ENCODE measurements around the gene RBPMS2.
"Not testable (repeated sequence)": the region's sequence is repeated elsewhere in the genome, so short reads cannot be mapped to it uniquely, and the experiment has no call there.

DNA sequence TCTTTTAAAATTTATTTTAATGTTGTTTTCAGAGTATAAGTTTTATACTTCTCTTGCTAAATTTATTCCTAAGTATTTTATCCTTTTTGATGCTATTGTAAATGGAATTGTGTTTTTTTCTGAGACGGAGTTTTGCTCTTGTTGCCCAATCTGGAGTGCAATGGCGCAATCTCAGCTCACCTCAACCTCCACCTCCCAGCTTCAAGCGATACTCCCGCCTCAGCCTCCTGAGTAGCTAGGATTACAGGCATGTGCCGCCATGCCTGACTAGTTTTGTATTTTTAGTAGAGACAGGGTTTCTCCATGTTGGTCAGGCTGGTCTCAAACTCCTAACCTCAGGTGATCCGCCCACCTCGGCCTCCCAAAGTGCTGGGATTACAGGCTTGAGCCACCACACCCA lies 19.9 kb upstream of the RBPMS2 start:
- TF ChIP-seq, protein P1, sequence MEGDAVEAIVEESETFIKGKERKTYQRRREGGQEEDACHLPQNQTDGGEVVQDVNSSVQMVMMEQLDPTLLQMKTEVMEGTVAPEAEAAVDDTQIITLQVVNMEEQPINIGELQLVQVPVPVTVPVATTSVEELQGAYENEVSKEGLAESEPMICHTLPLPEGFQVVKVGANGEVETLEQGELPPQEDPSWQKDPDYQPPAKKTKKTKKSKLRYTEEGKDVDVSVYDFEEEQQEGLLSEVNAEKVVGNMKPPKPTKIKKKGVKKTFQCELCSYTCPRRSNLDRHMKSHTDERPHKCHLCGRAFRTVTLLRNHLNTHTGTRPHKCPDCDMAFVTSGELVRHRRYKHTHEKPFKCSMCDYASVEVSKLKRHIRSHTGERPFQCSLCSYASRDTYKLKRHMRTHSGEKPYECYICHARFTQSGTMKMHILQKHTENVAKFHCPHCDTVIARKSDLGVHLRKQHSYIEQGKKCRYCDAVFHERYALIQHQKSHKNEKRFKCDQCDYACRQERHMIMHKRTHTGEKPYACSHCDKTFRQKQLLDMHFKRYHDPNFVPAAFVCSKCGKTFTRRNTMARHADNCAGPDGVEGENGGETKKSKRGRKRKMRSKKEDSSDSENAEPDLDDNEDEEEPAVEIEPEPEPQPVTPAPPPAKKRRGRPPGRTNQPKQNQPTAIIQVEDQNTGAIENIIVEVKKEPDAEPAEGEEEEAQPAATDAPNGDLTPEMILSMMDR (IDR thresholded peaks at IDR 0.05; ENCODE audit: extremely low read depth in 1 of 2, insufficient read depth in 1 of 2, low read depth in 1 of 2, low read length in 2 of 2), result not testable (repeated sequence)
- TF ChIP-seq GATA2 (IDR thresholded peaks at IDR 0.05; ENCODE audit: insufficient read depth, insufficient read length, low read depth, low read length); POLR2A (IDR thresholded peaks at IDR 0.05; ENCODE audit: low read depth, low read length); POLR2AphosphoS5 (IDR thresholded peaks at IDR 0.05; ENCODE audit: insufficient read depth, low read depth, low read length): not testable (repeated sequence)
- TF ChIP-seq, protein P2, sequence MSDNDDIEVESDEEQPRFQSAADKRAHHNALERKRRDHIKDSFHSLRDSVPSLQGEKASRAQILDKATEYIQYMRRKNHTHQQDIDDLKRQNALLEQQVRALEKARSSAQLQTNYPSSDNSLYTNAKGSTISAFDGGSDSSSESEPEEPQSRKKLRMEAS (IDR thresholded peaks at IDR 0.05; ENCODE audit: insufficient read depth, insufficient read length), result not testable (repeated sequence)

Measured in endothelial cell of umbilical vein (primary cell).